Mesenchymal stem cell (in vitro differentiated cells and primary cell): ENCODE measurements around the gene DSG2.
A peak's percentile ranks its signal among the peaks of the same experiment; 100 is the strongest.

Experiments
- DNase-seq: peaks from one replicate; pipeline ENCODE4 v3.0.0-alpha.2; 2013
- H2AFZ ChIP-seq: one replicate; pipeline ENCODE4 v1.6.1; 2013; ENCODE audit warnings: low read depth, mild to moderate bottlenecking, control low read depth, inconsistent platforms, low read length, moderate library complexity
- H2AK5ac ChIP-seq: 2 replicates; pipeline ENCODE4 v1.6.1; 2013; ENCODE audit warnings: low read length, moderate library complexity, mild to moderate bottlenecking, inconsistent platforms; ENCODE audit not compliant: severe bottlenecking
- H2BK120ac ChIP-seq: one replicate; pipeline ENCODE4 v1.6.1; 2013; ENCODE audit warnings: low read depth, mild to moderate bottlenecking, inconsistent platforms, low read length, moderate library complexity
- H2BK12ac ChIP-seq, 2 experiments: one replicate each; pipeline ENCODE4 v1.6.1; 2013; ENCODE audit warnings: inconsistent platforms in 2 of 2, low read length in 2 of 2, mild to moderate bottlenecking in 2 of 2, moderate library complexity in 2 of 2, control low read depth in 1 of 2
- H2BK15ac ChIP-seq: one replicate; pipeline ENCODE4 v1.6.1; 2013; ENCODE audit warnings: mild to moderate bottlenecking, low read depth, inconsistent platforms; ENCODE audit not compliant: poor library complexity, severe bottlenecking
- H2BK5ac ChIP-seq: 2 replicates; pipeline ENCODE4 v1.6.1; 2013; ENCODE audit warnings: low read depth, mild to moderate bottlenecking, low read length, control low read depth, inconsistent platforms; ENCODE audit not compliant: poor library complexity, severe bottlenecking
- H3K14ac ChIP-seq, 2 experiments: one replicate each; pipeline ENCODE4 v1.6.1; 2013; ENCODE audit warnings: inconsistent platforms in 2 of 2, low read length in 2 of 2, control low read depth in 1 of 2, mild to moderate bottlenecking in 1 of 2, moderate library complexity in 1 of 2
- H3K18ac ChIP-seq, 2 experiments: one replicate each; pipeline ENCODE4 v1.6.1; 2013; ENCODE audit warnings: inconsistent platforms in 2 of 2, low read length in 2 of 2, control low read depth in 1 of 2, low read depth in 1 of 2, mild to moderate bottlenecking in 1 of 2
- H3K23ac ChIP-seq, 2 experiments: one replicate each; pipeline ENCODE4 v1.6.1; 2013; ENCODE audit warnings: inconsistent platforms in 2 of 2, low read length in 2 of 2, mild to moderate bottlenecking in 2 of 2, moderate library complexity in 2 of 2, control low read depth in 1 of 2
- H3K27ac ChIP-seq: 2 replicates; pipeline ENCODE4 v1.5.1; 2013; ENCODE audit warnings: mild to moderate bottlenecking, moderate library complexity, low read length, control low read depth, inconsistent platforms; ENCODE audit not compliant: poor library complexity, severe bottlenecking
- H3K27me3 ChIP-seq, 2 experiments: 2 replicates each; pipeline versions ENCODE4 v1.6.1 to v1.7.0; 2013; ENCODE audit warnings: low read length in 2 of 2, mild to moderate bottlenecking in 2 of 2, moderate library complexity in 2 of 2, control low read depth in 1 of 2, inconsistent platforms in 1 of 2; ENCODE audit not compliant: control insufficient read depth in 1 of 2, insufficient read depth in 1 of 2
- H3K36me3 ChIP-seq, 2 experiments: 2 replicates each; pipeline versions ENCODE4 v1.6.1 to v1.7.0; 2013; ENCODE audit warnings: low read length in 2 of 2, control low read depth in 1 of 2, inconsistent platforms in 1 of 2, low read depth in 1 of 2, mild to moderate bottlenecking in 1 of 2; ENCODE audit not compliant: insufficient read depth in 2 of 2, control insufficient read depth in 1 of 2
- H3K4ac ChIP-seq, 2 experiments: one replicate each; pipeline ENCODE4 v1.6.1; 2013; ENCODE audit warnings: inconsistent platforms in 2 of 2, low read length in 2 of 2, mild to moderate bottlenecking in 2 of 2, moderate library complexity in 2 of 2, control low read depth in 1 of 2, low read depth in 1 of 2
- H3K4me1 ChIP-seq: 2 replicates; pipeline ENCODE4 v1.6.1; 2013; ENCODE audit warnings: low read depth, low read length, control low read depth; ENCODE audit not compliant: control insufficient read depth, insufficient read depth
- H3K4me2 ChIP-seq: 2 replicates; pipeline ENCODE4 v1.6.1; 2013; ENCODE audit warnings: low read length, mild to moderate bottlenecking, inconsistent platforms; ENCODE audit not compliant: poor library complexity, severe bottlenecking
- H3K4me3 ChIP-seq, 2 experiments: 2 replicates each; pipeline versions ENCODE4 v1.5.1 to v1.7.0; 2013; ENCODE audit warnings: low read length in 2 of 2, mild to moderate bottlenecking in 2 of 2, control low read depth in 1 of 2, low read depth in 1 of 2; ENCODE audit not compliant: insufficient read depth in 1 of 2
- H3K79me1 ChIP-seq: replicated peaks from 2 replicates; pipeline ENCODE4 v1.6.1; 2013; ENCODE audit warnings: mild to moderate bottlenecking, control low read depth, low read length, inconsistent platforms; ENCODE audit not compliant: poor library complexity, severe bottlenecking
- H3K9ac ChIP-seq: 2 replicates; pipeline ENCODE4 v1.7.0; 2013; ENCODE audit warnings: mild to moderate bottlenecking, low read length, moderate library complexity
- H3K9me3 ChIP-seq: 2 replicates; pipeline ENCODE4 v1.7.0; 2013; ENCODE audit warnings: mild to moderate bottlenecking, low read length; ENCODE audit not compliant: control insufficient read depth
- H4K8ac ChIP-seq: one replicate; pipeline ENCODE4 v1.6.1; 2013; ENCODE audit warnings: inconsistent platforms, mild to moderate bottlenecking, low read length, moderate library complexity
- H4K91ac ChIP-seq: one replicate; pipeline ENCODE4 v1.6.1; 2013; ENCODE audit warnings: mild to moderate bottlenecking, low read length, inconsistent platforms
- WGBS: methylation state at CpG from one replicate; pipeline ENCODE4 v1.1.7; 2013; ENCODE audit warnings: mixed read lengths; 5-methylcytosine and 5-hydroxymethylcytosine counted together

The DSG2 gene

DNA sequence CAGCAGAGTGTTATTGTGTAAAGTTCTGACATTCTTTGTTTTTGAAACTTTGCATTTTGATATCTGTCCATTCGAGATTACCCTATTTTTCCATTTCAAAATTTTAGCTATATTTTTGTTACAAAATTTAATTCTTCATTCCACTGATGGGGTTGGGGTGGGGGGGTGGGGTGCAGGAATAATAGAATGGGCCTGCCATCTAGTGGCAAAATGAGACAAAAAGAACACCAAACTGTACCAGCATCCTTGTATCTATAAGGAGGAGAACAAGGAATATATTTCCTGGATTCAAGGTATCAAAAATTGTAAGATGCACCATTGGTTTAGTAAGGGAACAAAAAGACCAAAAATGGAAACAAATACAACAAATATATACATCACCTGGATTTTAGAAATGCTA is 65.8 kb downstream of the DSG2 start:
- H2BK12ac ChIP-seq = no peak overlapping the region
- no peak overlapping the region for H3K9ac ChIP-seq
- no peak overlapping the region for H2BK120ac ChIP-seq
- H3K79me1 ChIP-seq = no peaks in the 10 kb centered on the region
- no peaks in the 10 kb centered on the region for H3K4me1 ChIP-seq
- H4K91ac ChIP-seq = no peak overlapping the region
- H3K4me3 ChIP-seq = no peak overlapping the region
- H2AFZ ChIP-seq = no peak overlapping the region
- DNase-seq = no peak
- no peak overlapping the region for H2BK15ac ChIP-seq
- H3K14ac ChIP-seq = no peak overlapping the region
- H3K9me3 ChIP-seq = no peaks in the 10 kb centered on the region
- no peak overlapping the region for H3K4me2 ChIP-seq
- no peak overlapping the region for H4K8ac ChIP-seq
- H3K27me3 ChIP-seq = peaks cover 28 to 37% of the 10 kb centered on the region in 2 experiments
- H2BK5ac ChIP-seq = no peak overlapping the region
- H2AK5ac ChIP-seq = no peak overlapping the region
- H3K27ac ChIP-seq = no peak overlapping the region
- H3K4ac ChIP-seq = no peak overlapping the region
- no peaks in the 10 kb centered on the region for H3K36me3 ChIP-seq
- H3K18ac ChIP-seq = no peak overlapping the region
- H3K23ac ChIP-seq = no peak overlapping the region
- WGBS = no CpG with 5 or more reads among the region's 1 CpG

DNA sequence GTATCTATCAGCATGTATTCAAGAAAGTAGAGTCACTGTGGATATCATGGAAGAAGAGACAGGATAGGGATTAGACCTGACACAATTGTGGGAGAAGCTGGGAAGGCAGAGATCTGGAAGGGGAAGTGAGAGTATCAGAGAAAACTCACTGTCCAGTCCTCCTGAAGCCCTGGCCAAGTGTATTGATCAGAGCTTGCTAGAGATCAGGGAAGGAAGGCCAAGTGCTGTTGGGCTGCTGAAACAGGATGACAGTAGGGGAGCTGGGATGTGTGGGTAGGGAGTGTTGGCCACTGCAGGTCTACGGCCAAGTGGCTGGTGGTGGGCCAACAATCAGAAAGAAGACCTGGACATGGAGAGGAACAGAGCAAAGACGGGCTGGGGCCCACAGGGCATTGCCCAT is 67.4 kb downstream of the DSG2 start:
- H3K23ac ChIP-seq = no peak overlapping the region
- H2BK5ac ChIP-seq = no peak overlapping the region
- H3K27me3 ChIP-seq = peaks cover 28 to 37% of the 10 kb centered on the region in 2 experiments
- no peak for DNase-seq
- H3K4me1 ChIP-seq = no peaks in the 10 kb centered on the region
- H3K4ac ChIP-seq = no peak overlapping the region
- H3K36me3 ChIP-seq = no peaks in the 10 kb centered on the region
- H3K9ac ChIP-seq = no peak overlapping the region
- H4K8ac ChIP-seq = no peak overlapping the region
- no peak overlapping the region for H2BK15ac ChIP-seq
- no peak overlapping the region for H3K18ac ChIP-seq
- H2BK120ac ChIP-seq = no peak overlapping the region
- H2BK12ac ChIP-seq = no peak overlapping the region
- WGBS = 86% methylated on average over 2 of the region's 2 CpGs
- H4K91ac ChIP-seq = no peak overlapping the region
- H2AFZ ChIP-seq = no peak overlapping the region
- H3K27ac ChIP-seq = no peak overlapping the region
- no peak overlapping the region for H3K14ac ChIP-seq
- no peaks in the 10 kb centered on the region for H3K9me3 ChIP-seq
- H3K4me3 ChIP-seq = no peak overlapping the region
- no peaks in the 10 kb centered on the region for H3K79me1 ChIP-seq
- no peak overlapping the region for H3K4me2 ChIP-seq
- H2AK5ac ChIP-seq = no peak overlapping the region

- Histone ChIP-seq H3K4me3 (no peak overlapping the region), H3K4ac (no peak overlapping the region), H3K14ac (no peak overlapping the region), H3K4me1 (no peaks in the 10 kb centered on the region), H2AK5ac (no peak overlapping the region), H3K79me1 (no peaks in the 10 kb centered on the region), H3K27me3 (peaks cover 28 to 41% of the 10 kb centered on the region in 2 experiments), H4K8ac (no peak overlapping the region), H2BK12ac (no peak overlapping the region), H3K18ac (no peak overlapping the region), H4K91ac (no peak overlapping the region), H2AFZ (no peak overlapping the region), H3K23ac (no peak overlapping the region), H3K9me3 (no peaks in the 10 kb centered on the region), H3K9ac (no peak overlapping the region), H2BK5ac (no peak overlapping the region), H3K27ac (no peak overlapping the region), H2BK15ac (no peak overlapping the region), H3K4me2 (no peak overlapping the region), H2BK120ac (no peak overlapping the region), H3K36me3 (no peaks in the 10 kb centered on the region)
- no peak for DNase-seq
- WGBS = 90% methylated on average over 9 of the region's 10 CpGs
Measured at GRCh38 chr18:31565782-31566512, 68.0 kb downstream of the DSG2 start.

GRCh38 chr18:31566576-31567306 is 68.8 kb downstream of the DSG2 start:
- H2BK5ac ChIP-seq = no peak overlapping the region
- H2BK120ac ChIP-seq = no peak overlapping the region
- H3K4me3 ChIP-seq = no peak overlapping the region
- no peak overlapping the region for H4K91ac ChIP-seq
- H3K9ac ChIP-seq = no peak overlapping the region
- H3K27ac ChIP-seq = no peak overlapping the region
- H3K36me3 ChIP-seq = no peaks in the 10 kb centered on the region
- H3K4me1 ChIP-seq = no peaks in the 10 kb centered on the region
- H3K4ac ChIP-seq = no peak overlapping the region
- no peaks in the 10 kb centered on the region for H3K79me1 ChIP-seq
- no peak overlapping the region for H3K23ac ChIP-seq
- peak overlapping the region in 1 of 2 experiments; percentile 81 for H3K14ac ChIP-seq
- no peak overlapping the region for H2BK12ac ChIP-seq
- DNase-seq = no peak
- no peak overlapping the region for H2AK5ac ChIP-seq
- peaks cover 24 to 40% of the 10 kb centered on the region in 2 experiments for H3K27me3 ChIP-seq
- H2BK15ac ChIP-seq = no peak overlapping the region
- no peak overlapping the region for H3K4me2 ChIP-seq
- no peak overlapping the region for H3K18ac ChIP-seq
- H3K9me3 ChIP-seq = no peaks in the 10 kb centered on the region
- H2AFZ ChIP-seq = no peak overlapping the region
- no peak overlapping the region for H4K8ac ChIP-seq
- WGBS = 66% methylated on average over 4 of the region's 4 CpGs
